Measurements from ENCODE around the gene KCNIP1.

DNA sequence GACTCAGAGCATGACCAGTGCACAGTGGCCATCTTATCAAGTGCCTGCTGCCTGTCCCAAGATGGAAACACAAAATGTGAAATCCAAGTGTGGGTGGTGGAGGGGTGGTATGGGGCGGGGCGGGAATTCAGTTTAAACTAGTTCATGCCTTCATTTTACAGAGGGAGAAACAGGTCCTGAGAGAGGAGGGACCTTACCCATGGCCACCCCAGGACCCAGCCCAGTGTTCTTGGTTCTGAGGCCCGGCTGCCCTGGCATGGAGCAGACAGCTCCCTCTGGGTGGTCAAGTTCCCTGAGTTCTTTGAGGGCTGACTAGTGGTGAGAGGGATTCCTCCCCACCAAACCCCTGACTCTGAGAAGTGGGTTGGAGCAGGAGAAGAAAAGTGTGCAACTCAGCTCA, 20.8 kb downstream of the KCNIP1 start:
- no peak for TF ChIP-seq ZNF121 (CRISPR knock-in tag; IDR thresholded peaks at IDR 0.05)
- TF ChIP-seq, protein P1, sequence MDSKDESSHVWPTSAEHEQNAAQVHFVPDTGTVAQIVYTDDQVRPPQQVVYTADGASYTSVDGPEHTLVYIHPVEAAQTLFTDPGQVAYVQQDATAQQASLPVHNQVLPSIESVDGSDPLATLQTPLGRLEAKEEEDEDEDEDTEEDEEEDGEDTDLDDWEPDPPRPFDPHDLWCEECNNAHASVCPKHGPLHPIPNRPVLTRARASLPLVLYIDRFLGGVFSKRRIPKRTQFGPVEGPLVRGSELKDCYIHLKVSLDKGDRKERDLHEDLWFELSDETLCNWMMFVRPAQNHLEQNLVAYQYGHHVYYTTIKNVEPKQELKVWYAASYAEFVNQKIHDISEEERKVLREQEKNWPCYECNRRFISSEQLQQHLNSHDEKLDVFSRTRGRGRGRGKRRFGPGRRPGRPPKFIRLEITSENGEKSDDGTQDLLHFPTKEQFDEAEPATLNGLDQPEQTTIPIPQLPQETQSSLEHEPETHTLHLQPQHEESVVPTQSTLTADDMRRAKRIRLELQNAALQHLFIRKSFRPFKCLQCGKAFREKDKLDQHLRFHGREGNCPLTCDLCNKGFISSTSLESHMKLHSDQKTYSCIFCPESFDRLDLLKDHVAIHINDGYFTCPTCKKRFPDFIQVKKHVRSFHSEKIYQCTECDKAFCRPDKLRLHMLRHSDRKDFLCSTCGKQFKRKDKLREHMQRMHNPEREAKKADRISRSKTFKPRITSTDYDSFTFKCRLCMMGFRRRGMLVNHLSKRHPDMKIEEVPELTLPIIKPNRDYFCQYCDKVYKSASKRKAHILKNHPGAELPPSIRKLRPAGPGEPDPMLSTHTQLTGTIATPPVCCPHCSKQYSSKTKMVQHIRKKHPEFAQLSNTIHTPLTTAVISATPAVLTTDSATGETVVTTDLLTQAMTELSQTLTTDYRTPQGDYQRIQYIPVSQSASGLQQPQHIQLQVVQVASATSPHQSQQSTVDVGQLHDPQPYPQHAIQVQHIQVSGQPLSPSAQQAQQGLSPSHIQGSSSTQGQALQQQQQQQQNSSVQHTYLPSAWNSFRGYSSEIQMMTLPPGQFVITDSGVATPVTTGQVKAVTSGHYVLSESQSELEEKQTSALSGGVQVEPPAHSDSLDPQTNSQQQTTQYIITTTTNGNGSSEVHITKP (CRISPR knock-in tag; IDR thresholded peaks at IDR 0.05; ENCODE audit: low read depth): no peak
- TF ChIP-seq, protein P2, sequence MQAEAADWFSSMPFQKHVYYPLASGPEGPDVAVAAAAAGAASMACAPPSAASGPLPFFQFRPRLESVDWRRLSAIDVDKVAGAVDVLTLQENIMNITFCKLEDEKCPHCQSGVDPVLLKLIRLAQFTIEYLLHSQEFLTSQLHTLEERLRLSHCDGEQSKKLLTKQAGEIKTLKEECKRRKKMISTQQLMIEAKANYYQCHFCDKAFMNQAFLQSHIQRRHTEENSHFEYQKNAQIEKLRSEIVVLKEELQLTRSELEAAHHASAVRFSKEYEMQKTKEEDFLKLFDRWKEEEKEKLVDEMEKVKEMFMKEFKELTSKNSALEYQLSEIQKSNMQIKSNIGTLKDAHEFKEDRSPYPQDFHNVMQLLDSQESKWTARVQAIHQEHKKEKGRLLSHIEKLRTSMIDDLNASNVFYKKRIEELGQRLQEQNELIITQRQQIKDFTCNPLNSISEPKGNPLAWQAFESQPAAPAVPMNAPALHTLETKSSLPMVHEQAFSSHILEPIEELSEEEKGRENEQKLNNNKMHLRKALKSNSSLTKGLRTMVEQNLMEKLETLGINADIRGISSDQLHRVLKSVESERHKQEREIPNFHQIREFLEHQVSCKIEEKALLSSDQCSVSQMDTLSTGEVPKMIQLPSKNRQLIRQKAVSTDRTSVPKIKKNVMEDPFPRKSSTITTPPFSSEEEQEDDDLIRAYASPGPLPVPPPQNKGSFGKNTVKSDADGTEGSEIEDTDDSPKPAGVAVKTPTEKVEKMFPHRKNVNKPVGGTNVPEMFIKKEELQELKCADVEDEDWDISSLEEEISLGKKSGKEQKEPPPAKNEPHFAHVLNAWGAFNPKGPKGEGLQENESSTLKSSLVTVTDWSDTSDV (CRISPR knock-in tag; IDR thresholded peaks at IDR 0.05): no peak
- no peak for TF ChIP-seq NFE2L2 (IDR thresholded peaks at IDR 0.05; ENCODE audit: low read length)
- TF ChIP-seq, protein P3, sequence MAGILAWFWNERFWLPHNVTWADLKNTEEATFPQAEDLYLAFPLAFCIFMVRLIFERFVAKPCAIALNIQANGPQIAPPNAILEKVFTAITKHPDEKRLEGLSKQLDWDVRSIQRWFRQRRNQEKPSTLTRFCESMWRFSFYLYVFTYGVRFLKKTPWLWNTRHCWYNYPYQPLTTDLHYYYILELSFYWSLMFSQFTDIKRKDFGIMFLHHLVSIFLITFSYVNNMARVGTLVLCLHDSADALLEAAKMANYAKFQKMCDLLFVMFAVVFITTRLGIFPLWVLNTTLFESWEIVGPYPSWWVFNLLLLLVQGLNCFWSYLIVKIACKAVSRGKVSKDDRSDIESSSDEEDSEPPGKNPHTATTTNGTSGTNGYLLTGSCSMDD (CRISPR knock-in tag; IDR thresholded peaks at IDR 0.05): no peak
- no peak for TF ChIP-seq YY1 (IDR thresholded peaks at IDR 0.05; ENCODE audit: insufficient read depth, insufficient replicate concordance, low read depth, low read length)
- TF ChIP-seq MTA3 (CRISPR knock-in tag; IDR thresholded peaks at IDR 0.05): no peak
- TF ChIP-seq, protein P4, sequence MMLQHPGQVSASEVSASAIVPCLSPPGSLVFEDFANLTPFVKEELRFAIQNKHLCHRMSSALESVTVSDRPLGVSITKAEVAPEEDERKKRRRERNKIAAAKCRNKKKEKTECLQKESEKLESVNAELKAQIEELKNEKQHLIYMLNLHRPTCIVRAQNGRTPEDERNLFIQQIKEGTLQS (CRISPR knock-in tag; IDR thresholded peaks at IDR 0.05): no peak
- TF ChIP-seq MAFK (conservative IDR thresholded peaks at IDR 0.05 in 1 of 2, IDR thresholded peaks at IDR 0.05 in 1 of 2; ENCODE audit: low read length in 2 of 2): no peak
- no peak for TF ChIP-seq FOXK1 (CRISPR knock-in tag; IDR thresholded peaks at IDR 0.05; ENCODE audit: borderline replicate concordance, low read depth)
- TF ChIP-seq ZNF616 (CRISPR knock-in tag; IDR thresholded peaks at IDR 0.05; ENCODE audit: low read depth): no peak
- no peak for TF ChIP-seq FOXJ3 (CRISPR knock-in tag; IDR thresholded peaks at IDR 0.05; ENCODE audit: borderline replicate concordance)
- TF ChIP-seq, protein P5, sequence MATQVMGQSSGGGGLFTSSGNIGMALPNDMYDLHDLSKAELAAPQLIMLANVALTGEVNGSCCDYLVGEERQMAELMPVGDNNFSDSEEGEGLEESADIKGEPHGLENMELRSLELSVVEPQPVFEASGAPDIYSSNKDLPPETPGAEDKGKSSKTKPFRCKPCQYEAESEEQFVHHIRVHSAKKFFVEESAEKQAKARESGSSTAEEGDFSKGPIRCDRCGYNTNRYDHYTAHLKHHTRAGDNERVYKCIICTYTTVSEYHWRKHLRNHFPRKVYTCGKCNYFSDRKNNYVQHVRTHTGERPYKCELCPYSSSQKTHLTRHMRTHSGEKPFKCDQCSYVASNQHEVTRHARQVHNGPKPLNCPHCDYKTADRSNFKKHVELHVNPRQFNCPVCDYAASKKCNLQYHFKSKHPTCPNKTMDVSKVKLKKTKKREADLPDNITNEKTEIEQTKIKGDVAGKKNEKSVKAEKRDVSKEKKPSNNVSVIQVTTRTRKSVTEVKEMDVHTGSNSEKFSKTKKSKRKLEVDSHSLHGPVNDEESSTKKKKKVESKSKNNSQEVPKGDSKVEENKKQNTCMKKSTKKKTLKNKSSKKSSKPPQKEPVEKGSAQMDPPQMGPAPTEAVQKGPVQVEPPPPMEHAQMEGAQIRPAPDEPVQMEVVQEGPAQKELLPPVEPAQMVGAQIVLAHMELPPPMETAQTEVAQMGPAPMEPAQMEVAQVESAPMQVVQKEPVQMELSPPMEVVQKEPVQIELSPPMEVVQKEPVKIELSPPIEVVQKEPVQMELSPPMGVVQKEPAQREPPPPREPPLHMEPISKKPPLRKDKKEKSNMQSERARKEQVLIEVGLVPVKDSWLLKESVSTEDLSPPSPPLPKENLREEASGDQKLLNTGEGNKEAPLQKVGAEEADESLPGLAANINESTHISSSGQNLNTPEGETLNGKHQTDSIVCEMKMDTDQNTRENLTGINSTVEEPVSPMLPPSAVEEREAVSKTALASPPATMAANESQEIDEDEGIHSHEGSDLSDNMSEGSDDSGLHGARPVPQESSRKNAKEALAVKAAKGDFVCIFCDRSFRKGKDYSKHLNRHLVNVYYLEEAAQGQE (IDR thresholded peaks at IDR 0.05; ENCODE audit: borderline replicate concordance in 1 of 2, low read depth in 1 of 2, low read length in 2 of 2): no peak

All from HepG2 (cell line).